ENCODE measurements around the gene DCDC1.

DNA sequence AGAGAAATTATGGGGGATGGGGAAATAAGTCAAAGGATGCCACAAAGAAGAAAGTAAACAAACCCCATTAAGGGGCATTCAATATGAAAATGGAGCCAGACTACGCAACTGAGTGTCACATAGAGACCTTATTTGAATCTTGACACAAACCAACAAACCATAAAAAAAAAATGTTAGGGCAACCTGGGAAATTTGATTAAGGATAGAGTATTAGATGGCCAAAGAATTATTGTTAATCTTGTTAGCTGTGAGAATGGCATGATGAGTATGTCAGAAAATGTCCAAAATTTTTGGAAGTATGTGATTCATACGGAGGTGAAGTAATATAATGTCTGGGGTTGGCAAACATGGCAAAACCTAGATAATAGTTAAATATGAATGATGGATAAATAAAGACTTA lies 461.3 kb downstream of the DCDC1 start:
- TF ChIP-seq, protein P1, sequence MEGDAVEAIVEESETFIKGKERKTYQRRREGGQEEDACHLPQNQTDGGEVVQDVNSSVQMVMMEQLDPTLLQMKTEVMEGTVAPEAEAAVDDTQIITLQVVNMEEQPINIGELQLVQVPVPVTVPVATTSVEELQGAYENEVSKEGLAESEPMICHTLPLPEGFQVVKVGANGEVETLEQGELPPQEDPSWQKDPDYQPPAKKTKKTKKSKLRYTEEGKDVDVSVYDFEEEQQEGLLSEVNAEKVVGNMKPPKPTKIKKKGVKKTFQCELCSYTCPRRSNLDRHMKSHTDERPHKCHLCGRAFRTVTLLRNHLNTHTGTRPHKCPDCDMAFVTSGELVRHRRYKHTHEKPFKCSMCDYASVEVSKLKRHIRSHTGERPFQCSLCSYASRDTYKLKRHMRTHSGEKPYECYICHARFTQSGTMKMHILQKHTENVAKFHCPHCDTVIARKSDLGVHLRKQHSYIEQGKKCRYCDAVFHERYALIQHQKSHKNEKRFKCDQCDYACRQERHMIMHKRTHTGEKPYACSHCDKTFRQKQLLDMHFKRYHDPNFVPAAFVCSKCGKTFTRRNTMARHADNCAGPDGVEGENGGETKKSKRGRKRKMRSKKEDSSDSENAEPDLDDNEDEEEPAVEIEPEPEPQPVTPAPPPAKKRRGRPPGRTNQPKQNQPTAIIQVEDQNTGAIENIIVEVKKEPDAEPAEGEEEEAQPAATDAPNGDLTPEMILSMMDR (IDR thresholded peaks at IDR 0.05), result no peak
- TF ChIP-seq POLR2A (IDR thresholded peaks at IDR 0.05) (no peak), POLR2AphosphoS5 (IDR thresholded peaks at IDR 0.05) (no peak)
